ENCODE data around the gene HOXC5.

DNA sequence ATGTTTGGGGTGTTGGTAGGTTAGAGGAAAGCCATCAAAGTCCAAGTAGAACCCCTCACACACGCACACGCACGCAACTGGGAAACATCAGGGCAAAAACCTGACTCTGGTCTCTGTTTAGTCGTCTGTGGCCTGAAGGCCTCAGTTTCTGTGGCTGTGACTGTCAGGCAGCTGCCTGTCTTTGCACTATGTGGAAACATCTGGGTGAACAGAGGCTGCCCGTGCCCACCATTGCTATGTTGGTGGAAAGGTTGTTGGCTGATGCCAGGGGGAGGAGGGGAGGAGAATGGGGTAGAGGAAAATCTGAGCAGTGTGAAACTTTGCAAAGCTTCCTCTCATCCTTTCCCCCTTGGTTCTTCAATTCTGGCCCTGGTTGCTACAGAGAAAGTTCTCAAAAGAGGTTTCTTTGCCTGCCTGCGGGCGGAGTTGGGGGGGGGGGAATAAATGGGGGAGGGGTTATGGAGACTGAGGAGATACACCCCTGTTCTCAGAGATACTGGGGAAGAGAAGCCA is 40.4 kb upstream of the HOXC5 start:
- TF ChIP-seq POLR2AphosphoS5 (IDR thresholded peaks at IDR 0.05; ENCODE audit: low read depth, low read length) (no peak; the same call in 1 of the 2 replicates), SIN3A (IDR thresholded peaks at IDR 0.05; ENCODE audit: borderline replicate concordance, insufficient read depth, low read depth, low read length) (no peak), TCF7L2 (IDR thresholded peaks at IDR 0.05; ENCODE audit: low read depth, low read length) (no peak)
- TF ChIP-seq, protein P1, sequence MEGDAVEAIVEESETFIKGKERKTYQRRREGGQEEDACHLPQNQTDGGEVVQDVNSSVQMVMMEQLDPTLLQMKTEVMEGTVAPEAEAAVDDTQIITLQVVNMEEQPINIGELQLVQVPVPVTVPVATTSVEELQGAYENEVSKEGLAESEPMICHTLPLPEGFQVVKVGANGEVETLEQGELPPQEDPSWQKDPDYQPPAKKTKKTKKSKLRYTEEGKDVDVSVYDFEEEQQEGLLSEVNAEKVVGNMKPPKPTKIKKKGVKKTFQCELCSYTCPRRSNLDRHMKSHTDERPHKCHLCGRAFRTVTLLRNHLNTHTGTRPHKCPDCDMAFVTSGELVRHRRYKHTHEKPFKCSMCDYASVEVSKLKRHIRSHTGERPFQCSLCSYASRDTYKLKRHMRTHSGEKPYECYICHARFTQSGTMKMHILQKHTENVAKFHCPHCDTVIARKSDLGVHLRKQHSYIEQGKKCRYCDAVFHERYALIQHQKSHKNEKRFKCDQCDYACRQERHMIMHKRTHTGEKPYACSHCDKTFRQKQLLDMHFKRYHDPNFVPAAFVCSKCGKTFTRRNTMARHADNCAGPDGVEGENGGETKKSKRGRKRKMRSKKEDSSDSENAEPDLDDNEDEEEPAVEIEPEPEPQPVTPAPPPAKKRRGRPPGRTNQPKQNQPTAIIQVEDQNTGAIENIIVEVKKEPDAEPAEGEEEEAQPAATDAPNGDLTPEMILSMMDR (IDR thresholded peaks at IDR 0.05): no peak
- TF ChIP-seq, protein P2, sequence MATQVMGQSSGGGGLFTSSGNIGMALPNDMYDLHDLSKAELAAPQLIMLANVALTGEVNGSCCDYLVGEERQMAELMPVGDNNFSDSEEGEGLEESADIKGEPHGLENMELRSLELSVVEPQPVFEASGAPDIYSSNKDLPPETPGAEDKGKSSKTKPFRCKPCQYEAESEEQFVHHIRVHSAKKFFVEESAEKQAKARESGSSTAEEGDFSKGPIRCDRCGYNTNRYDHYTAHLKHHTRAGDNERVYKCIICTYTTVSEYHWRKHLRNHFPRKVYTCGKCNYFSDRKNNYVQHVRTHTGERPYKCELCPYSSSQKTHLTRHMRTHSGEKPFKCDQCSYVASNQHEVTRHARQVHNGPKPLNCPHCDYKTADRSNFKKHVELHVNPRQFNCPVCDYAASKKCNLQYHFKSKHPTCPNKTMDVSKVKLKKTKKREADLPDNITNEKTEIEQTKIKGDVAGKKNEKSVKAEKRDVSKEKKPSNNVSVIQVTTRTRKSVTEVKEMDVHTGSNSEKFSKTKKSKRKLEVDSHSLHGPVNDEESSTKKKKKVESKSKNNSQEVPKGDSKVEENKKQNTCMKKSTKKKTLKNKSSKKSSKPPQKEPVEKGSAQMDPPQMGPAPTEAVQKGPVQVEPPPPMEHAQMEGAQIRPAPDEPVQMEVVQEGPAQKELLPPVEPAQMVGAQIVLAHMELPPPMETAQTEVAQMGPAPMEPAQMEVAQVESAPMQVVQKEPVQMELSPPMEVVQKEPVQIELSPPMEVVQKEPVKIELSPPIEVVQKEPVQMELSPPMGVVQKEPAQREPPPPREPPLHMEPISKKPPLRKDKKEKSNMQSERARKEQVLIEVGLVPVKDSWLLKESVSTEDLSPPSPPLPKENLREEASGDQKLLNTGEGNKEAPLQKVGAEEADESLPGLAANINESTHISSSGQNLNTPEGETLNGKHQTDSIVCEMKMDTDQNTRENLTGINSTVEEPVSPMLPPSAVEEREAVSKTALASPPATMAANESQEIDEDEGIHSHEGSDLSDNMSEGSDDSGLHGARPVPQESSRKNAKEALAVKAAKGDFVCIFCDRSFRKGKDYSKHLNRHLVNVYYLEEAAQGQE (IDR thresholded peaks at IDR 0.05; ENCODE audit: insufficient read depth in 1 of 2, low read depth in 2 of 2, low read length in 1 of 2): no peak

Measured in Panc1 (cell line).